Measurements from ENCODE around the gene TSPAN4. TPM values are rescaled to one million over a fixed set of nuclear protein-coding genes. Genes with fewer than 3 reads are reported as not detected.

The TSPAN4 gene
- 62.3 to 115 TPM (median 69.2 TPM) in 3 replicates for total RNA-seq
- long read RNA-seq, transcript TSPAN4-203 (9 exons, 1,423 nt) = major isoform, 13 of 32 reads
- long read RNA-seq, partial matches to known transcripts = 4 of 32 reads
- long read RNA-seq, other reads (novel, unspliced or antisense) = 9 of 32 reads

GRCh38 chr11:842370-843002, at the start of gene TSPAN4, which contains the start of gene POLR2L:
TSS of gene TSPAN4 (plus strand) at chr11:842852. CDS start at chr11:850305, 7,453 bp downstream.
TSS of gene POLR2L (minus strand) at chr11:842529. CDS start at chr11:842508, 21 bp downstream.
- Mint-ChIP-seq H3K36me3 (ENCODE audit: low read depth) (peaks cover 5% of the 10 kb centered on the region), H3K4me1 (ENCODE audit: low read depth) (peaks cover 61% of the 10 kb centered on the region), H3K27me3 (ENCODE audit: low read depth) (no peaks in the 10 kb centered on the region), H3K27ac (ENCODE audit: unreplicated experiment) (peak within 1 kb of the TSS; percentile 94), H3K4me3 (ENCODE audit: unreplicated experiment) (peak within 1 kb of the TSS; percentile 85), H3K9me3 (ENCODE audit: low read depth) (no peaks in the 10 kb centered on the region)
- no peak for TF ChIP-seq CTCF (IDR thresholded peaks at IDR 0.05)
- DNase-seq (ENCODE audit: low spot score) = no peak

GRCh38 chr11:792873-793272, 49.8 kb upstream of the TSPAN4 start:
- Mint-ChIP-seq H3K4me3 (ENCODE audit: unreplicated experiment) (no peak overlapping the region), H3K9me3 (ENCODE audit: low read depth) (no peaks in the 10 kb centered on the region), H3K4me1 (ENCODE audit: low read depth) (peaks cover 15% of the 10 kb centered on the region), H3K36me3 (ENCODE audit: low read depth) (no peaks in the 10 kb centered on the region), H3K27me3 (ENCODE audit: low read depth) (no peaks in the 10 kb centered on the region), H3K27ac (ENCODE audit: unreplicated experiment) (no peak overlapping the region)
- DNase-seq (ENCODE audit: low spot score) = no peak
- TF ChIP-seq CTCF (IDR thresholded peaks at IDR 0.05) = no peak

- Mint-ChIP-seq H3K27me3 (ENCODE audit: low read depth) (no peaks in the 10 kb centered on the region), H3K4me3 (ENCODE audit: unreplicated experiment) (no peak overlapping the region), H3K27ac (ENCODE audit: unreplicated experiment) (no peak overlapping the region), H3K4me1 (ENCODE audit: low read depth) (peaks cover 15% of the 10 kb centered on the region), H3K36me3 (ENCODE audit: low read depth) (no peaks in the 10 kb centered on the region), H3K9me3 (ENCODE audit: low read depth) (no peaks in the 10 kb centered on the region)
- DNase-seq (ENCODE audit: low spot score) = no peak
- TF ChIP-seq CTCF (IDR thresholded peaks at IDR 0.05) = no peak
Observed at GRCh38 chr11:793556-793955, 49.1 kb upstream of the TSPAN4 start.

GRCh38 chr11:794013-794765, 48.5 kb upstream of the TSPAN4 start:
- no peak overlapping the region for H3K4me3 Mint-ChIP-seq (ENCODE audit: unreplicated experiment)
- TF ChIP-seq CTCF (IDR thresholded peaks at IDR 0.05) = no peak
- H3K36me3 Mint-ChIP-seq (ENCODE audit: low read depth) = no peaks in the 10 kb centered on the region
- DNase-seq (ENCODE audit: low spot score) = no peak
- peaks cover 15% of the 10 kb centered on the region for H3K4me1 Mint-ChIP-seq (ENCODE audit: low read depth)
- no peaks in the 10 kb centered on the region for H3K9me3 Mint-ChIP-seq (ENCODE audit: low read depth)
- H3K27me3 Mint-ChIP-seq (ENCODE audit: low read depth) = no peaks in the 10 kb centered on the region
- H3K27ac Mint-ChIP-seq (ENCODE audit: unreplicated experiment) = no peak overlapping the region

- H3K4me1 Mint-ChIP-seq (ENCODE audit: low read depth) = peaks cover 15% of the 10 kb centered on the region
- no peak for TF ChIP-seq CTCF (IDR thresholded peaks at IDR 0.05)
- no peak overlapping the region for H3K27ac Mint-ChIP-seq (ENCODE audit: unreplicated experiment)
- no peak overlapping the region for H3K4me3 Mint-ChIP-seq (ENCODE audit: unreplicated experiment)
- H3K9me3 Mint-ChIP-seq (ENCODE audit: low read depth) = no peaks in the 10 kb centered on the region
- DNase-seq (ENCODE audit: low spot score) = no peak
- no peaks in the 10 kb centered on the region for H3K36me3 Mint-ChIP-seq (ENCODE audit: low read depth)
- no peaks in the 10 kb centered on the region for H3K27me3 Mint-ChIP-seq (ENCODE audit: low read depth)
Observed at GRCh38 chr11:794766-795633, 47.7 kb upstream of the TSPAN4 start.
